Hematopoietic multipotent progenitor cell treated with erythropoietin and hydrocortisone succinate and interleukin-3 and kit ligand, for 15 days (in vitro differentiated cells): ENCODE data around the gene BNC2.

Source experiments
- DNase-seq: peaks from one replicate; pipeline ENCODE4 v3.0.0-alpha.2; 2015; ENCODE audit warnings: low spot score

Gene BNC2

GRCh38 chr9:16675131-16675530 lies 195.3 kb downstream of the BNC2 start:
- DNase-seq: no peak

- no peak for DNase-seq
Measured at GRCh38 chr9:16673171-16673570, 197.3 kb downstream of the BNC2 start.

DNA sequence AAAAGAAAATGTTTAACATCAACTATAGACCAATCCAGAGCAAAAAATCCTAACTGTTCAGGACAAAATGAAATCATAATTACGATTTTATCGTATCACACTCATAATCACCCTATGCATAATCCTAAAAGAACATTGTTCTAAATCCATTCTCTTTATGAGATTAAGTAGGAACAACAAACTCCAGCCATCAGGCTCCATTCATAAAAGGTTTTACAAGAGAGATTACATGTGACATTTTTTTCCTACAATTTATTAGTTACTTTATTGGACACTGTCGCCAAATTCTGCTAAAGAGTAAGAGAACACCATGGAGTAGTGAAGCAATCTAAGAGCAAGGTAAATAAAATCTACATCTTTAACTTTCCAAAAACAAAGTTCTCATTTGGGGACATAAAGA lies 198.0 kb downstream of the BNC2 start:
- DNase-seq: no peak

GRCh38 chr9:16671591-16672137 lies 198.8 kb downstream of the BNC2 start:
- DNase-seq: no peak

DNA sequence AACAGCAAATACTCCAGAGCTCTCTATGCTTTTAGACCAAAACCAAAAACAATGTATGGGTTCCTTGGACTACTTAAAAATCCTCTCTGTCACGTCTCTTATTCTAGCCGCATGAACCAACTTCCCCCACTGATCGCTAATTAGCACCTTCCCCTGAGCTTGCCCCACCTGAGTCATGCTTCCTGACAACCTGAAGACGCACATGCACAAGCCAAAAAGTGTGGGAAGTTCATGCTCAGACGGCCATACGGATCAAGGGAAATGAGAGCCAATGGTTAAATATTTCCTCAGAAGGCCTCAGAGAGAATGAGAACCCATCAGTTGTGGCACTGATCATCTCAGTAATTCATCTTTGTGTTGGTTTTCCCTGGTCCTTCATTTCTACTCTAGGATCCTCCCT lies 199.7 kb downstream of the BNC2 start:
- no peak for DNase-seq

GRCh38 chr9:16668734-16669295 lies 201.7 kb downstream of the BNC2 start:
- DNase-seq: no peak

- DNase-seq: no peak
Measured at GRCh38 chr9:16664211-16664610, 206.3 kb downstream of the BNC2 start.

GRCh38 chr9:16661816-16662215 lies 208.7 kb downstream of the BNC2 start:
- DNase-seq: no peak

DNA sequence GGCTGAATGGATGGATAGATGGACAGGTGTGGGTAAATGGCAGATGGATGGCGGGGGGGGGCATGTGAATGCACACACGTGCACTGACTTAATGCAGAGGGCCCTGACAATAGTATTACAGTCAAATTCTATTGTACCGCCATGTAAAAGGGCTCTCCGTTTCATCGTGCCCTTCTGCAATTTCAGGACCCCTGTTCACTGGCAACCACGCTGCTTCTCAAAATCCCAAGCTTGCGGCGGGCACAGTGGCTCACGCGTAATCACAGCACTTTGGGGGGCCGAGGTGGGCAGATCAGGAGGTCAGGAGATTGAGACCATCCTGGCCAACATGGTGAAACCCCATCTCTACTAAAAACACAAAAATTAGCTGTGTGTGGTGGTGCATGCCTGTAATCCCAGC lies 211.4 kb downstream of the BNC2 start:
- no peak for DNase-seq

DNA sequence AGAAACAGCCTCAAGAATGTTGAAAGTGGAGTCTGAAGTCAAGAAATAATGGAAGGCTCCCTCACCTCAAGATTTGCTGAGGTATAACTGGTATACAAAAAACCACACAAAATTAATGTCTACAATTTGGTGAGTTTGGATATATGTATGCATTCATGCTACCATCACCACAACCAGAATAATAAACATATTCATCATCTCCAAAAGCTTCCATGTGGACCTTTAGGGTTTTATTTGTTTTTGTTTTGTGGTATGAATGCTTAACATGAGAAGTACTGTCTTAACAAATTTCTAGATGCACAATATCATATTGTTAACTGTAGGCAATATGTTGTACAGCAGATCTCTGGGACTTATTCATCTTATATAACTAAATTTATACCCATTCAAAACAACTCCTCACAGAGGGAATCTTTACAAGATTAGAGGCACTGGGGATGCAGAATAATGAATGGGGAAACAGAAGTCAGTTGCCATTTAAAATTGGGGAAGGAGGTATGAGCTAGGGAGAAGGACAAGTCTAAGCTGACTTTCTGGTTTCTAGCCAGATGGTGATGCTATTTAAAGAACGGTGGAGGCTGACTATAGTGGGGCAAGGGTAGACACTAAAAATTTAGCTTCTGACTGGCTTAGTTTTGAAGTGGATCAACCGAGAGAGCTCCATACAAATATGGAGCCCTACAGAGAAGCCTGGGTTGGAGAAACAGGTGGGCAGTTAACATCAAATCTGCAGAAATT lies 213.9 kb downstream of the BNC2 start:
- no peak for DNase-seq

- DNase-seq: no peak
Measured at GRCh38 chr9:16654596-16655126, 215.8 kb downstream of the BNC2 start.

DNA sequence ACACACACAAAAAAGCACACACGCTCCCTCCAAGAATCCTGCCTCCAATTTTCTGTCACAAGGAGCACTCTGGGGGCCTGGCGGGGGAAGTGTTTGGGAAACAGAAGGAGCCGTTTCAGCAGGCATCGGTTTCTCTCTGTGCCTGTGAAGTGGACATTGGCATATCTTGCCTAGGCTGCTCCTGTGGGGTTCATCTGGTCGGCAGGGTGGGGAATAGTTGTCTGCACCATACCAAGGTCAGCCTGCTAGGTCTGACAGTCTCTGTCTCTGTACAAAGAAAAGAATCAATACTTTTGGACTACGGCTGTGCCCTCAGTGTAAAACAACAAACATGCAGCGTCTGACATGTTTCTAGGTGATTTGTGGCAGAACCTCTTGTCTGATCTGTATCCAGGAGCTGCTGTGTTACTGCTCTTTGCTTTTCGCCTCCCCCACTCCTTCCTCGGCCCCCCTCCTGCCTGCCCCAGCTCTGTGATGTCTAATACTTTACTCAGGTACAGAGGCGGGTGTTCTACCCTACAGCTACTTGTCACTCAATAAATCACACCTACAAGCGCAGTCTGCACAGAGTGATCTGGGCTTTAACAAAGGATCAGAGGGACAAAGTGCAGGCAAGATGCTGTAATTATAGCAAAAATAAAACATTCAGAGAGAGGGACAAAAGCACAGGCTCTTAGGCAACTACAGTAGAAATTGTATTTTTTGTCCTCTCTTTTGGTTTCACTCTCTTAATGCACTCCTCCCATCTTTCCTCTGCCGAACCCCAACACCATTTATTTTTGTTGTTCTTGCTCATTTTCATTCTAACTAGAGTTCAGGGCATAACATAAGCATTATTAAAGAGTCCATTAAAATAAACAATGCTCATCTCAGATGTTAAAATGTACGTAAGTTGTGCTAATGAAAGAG lies 216.7 kb downstream of the BNC2 start:
- no peak for DNase-seq

DNA sequence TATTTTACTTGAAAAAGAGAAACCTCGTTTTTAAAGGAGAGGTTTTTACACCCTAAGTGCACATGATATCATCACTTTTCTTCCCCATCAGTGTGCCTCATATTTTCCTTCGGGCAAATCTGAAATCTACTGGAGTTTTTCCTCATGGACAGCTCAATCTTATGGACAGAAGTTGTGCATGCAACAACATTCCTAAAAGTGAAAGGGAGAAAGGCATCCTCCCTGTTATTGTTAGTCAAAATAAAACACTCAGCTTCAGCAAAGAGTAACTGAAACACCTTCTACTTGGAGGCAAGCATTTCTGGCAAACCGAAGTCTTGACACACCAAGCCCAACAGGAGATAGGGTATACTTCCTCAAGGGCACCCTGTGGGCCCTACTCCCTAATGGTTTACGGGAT lies 217.9 kb downstream of the BNC2 start:
- DNase-seq: no peak

- no peak for DNase-seq
Measured at GRCh38 chr9:16651446-16651964, 219.0 kb downstream of the BNC2 start.

DNA sequence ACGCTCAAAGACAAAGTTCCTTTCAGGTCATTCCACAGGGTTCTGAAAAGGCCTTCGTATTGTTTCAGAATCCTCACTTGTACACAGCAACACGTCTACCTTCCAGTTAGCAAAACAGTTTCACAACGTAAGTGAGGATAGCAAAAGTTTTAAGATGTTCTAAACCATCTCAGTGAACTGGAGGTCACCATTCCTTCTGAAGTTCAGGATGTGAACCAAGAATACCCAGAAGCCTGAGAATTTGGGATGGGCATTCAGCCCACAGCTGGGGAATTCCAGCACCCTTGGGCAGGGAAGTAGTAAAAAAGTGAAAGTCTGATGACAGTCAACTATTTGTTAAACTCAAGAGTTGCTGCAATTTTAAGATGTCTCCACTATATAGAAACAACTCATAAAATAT lies 224.5 kb downstream of the BNC2 start:
- no peak for DNase-seq

- DNase-seq: no peak
Measured at GRCh38 chr9:16642421-16643109, 227.9 kb downstream of the BNC2 start.

DNA sequence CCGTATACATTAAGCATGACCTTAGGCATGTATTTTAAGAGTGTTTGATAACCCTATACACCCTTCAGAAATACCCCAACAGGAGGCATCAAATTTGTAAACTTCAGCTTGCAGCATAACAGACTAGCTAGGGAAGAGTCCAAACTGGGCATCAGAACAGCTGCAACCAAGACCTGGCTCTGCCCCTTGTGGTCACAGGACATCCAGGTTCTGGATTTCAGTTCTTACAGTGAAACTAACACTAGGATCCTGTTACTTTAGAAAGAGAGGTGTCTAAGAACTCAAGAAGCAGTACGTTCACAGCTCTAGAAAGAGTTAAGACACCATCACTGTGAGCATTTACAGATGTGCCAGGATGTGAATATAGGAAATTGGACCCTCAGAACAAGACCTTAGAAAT lies 229.8 kb downstream of the BNC2 start:
- no peak for DNase-seq

DNA sequence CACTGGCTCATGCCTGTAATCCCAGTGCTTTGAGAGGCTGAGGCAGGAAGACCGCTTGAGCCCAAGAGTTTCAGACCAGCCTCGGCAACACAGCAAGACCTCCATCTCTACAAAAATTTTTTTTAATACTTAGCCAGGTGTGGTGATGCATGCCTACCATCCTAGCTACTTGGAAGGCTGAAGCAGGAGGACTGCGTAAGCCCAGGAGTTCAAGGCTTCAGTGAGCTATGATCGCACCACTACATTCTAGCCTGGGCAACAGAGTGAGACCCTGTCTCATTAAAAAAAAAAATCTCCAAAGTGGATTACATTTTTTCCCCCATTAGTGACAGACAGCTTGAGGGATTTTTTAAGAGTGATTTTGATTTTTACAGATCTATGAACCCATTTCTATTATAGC lies 230.8 kb downstream of the BNC2 start:
- DNase-seq: no peak

GRCh38 chr9:16637911-16638310 lies 232.6 kb downstream of the BNC2 start:
- DNase-seq: no peak

GRCh38 chr9:16637218-16637617 lies 233.3 kb downstream of the BNC2 start:
- no peak for DNase-seq

GRCh38 chr9:16633794-16634193 lies 236.7 kb downstream of the BNC2 start:
- DNase-seq: no peak

DNA sequence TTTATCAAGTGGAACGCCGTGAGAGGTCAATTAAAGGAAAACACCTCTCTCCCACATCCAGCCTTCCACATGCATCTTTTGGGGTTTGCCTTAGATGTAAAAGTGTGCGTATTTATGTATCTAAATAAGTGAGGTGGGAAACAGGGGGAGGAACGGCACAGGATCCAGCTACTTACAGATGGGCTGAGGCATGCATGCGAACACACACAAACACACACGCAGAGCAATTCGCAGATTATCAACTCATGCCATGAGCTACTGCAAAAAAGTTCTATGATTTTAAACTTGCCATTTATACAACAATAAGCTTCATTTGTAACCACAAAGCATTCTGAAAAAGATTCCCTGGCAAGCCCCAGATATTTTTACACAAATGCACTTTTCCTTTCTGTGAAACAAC lies 242.1 kb downstream of the BNC2 start:
- no peak for DNase-seq
